Measurements from ENCODE around the gene PNMT. TPM values are rescaled to one million over a fixed set of nuclear protein-coding genes. Genes with fewer than 3 reads are reported as not detected.

PNMT gene
- total and polyA plus RNA-seq, 2 of the 4 experiments (the other 2 are of a cell fraction) = not detected

GRCh38 chr17:39702901-39703893 is 34.9 kb downstream of the PNMT start (continued):
- no peak for TF ChIP-seq BHLHE40 (IDR thresholded peaks at IDR 0.05; ENCODE audit: low read depth, low read length)
- TF ChIP-seq RAD21 (IDR thresholded peaks at IDR 0.05; ENCODE audit: low read length) = no peak
- TF ChIP-seq NFE2L2 (IDR thresholded peaks at IDR 0.05; ENCODE audit: low read depth, low read length) = no peak

- H3K4me2 ChIP-seq (ENCODE audit: low read depth, low read length) = no peak overlapping the region
- intact Hi-C loops (cut with micrococcal nuclease) = no loop called here
- no peak overlapping the region for H3K18ac ChIP-seq (ENCODE audit: low read depth, low read length)
- ATAC-seq (ENCODE audit: low read depth) = no peak
- peaks cover 20% of the 10 kb centered on the region for H3K9me1 ChIP-seq (ENCODE audit: insufficient read depth, low read length)
- H2BK5ac ChIP-seq (ENCODE audit: low read depth, low read length, poor library complexity, severe bottlenecking) = no peak overlapping the region
- H3K27me3 ChIP-seq (ENCODE audit: control insufficient read depth, insufficient read depth, low read length) = no peaks in the 10 kb centered on the region
- peaks cover 55% of the 10 kb centered on the region for H4K20me1 ChIP-seq (ENCODE audit: insufficient read depth, low read length)
- H2AK9ac ChIP-seq (replicated peaks; ENCODE audit: low read depth, low read length, poor library complexity) = no peak overlapping the region
- no TSS peak for BruUV-seq (replicated peaks)
- in situ Hi-C loops (cut with MboI; ENCODE audit: low sequenced_read_pairs) = no loop called here
- no peak overlapping the region for H3K4me3 ChIP-seq (ENCODE audit: insufficient read depth, low read depth, low read length)
- no peak overlapping the region for H3K56ac ChIP-seq (ENCODE audit: extremely low read depth, insufficient read depth, low read length)
- no peak overlapping the region for H2AFZ ChIP-seq (replicated peaks; ENCODE audit: low read length, poor library complexity)
- no peak overlapping the region for H4K91ac ChIP-seq (ENCODE audit: insufficient read depth, low read depth, low read length)
- H2AK5ac ChIP-seq (ENCODE audit: low read depth, low read length) = no peak overlapping the region
- no peak overlapping the region for H3K9ac ChIP-seq (ENCODE audit: low read depth, low read length)
- CTCF ChIA-PET = interaction anchor here (0.5 kb wide), 1 partner anchor 98 kb away, joined by 3 read pairs; no protein-coding TSS in a partner anchor
- POLR2A ChIA-PET (ENCODE audit: unreplicated experiment) = no interaction called here
- H2BK15ac ChIP-seq (ENCODE audit: low read depth, low read length) = no peak overlapping the region
- H3K27ac ChIP-seq (ENCODE audit: insufficient read depth, low read length) = no peak overlapping the region
- no peak overlapping the region for H3K4ac ChIP-seq (ENCODE audit: low read depth, low read length)
- no peak overlapping the region for H2BK120ac ChIP-seq (ENCODE audit: low read depth, low read length)
- peaks cover 21% of the 10 kb centered on the region for H3K4me1 ChIP-seq (ENCODE audit: control insufficient read depth, insufficient read depth, low read length)
- H3K14ac ChIP-seq (replicated peaks; ENCODE audit: low read depth, low read length) = no peak overlapping the region
- dilution Hi-C loops (cut with HindIII; ENCODE audit: low sequenced_read_pairs, unreplicated experiment) = no loop called here
- TF ChIP-seq RAD21 (IDR thresholded peaks at IDR 0.05; ENCODE audit: low read length) = no peak
- TF ChIP-seq FOS (IDR thresholded peaks at IDR 0.05; ENCODE audit: low read depth, low read length) = no peak
- TF ChIP-seq MXI1 (IDR thresholded peaks at IDR 0.05; ENCODE audit: borderline replicate concordance, low read depth, low read length) = no peak
- no peak for TF ChIP-seq MAZ (IDR thresholded peaks at IDR 0.05; ENCODE audit: borderline replicate concordance, low read depth, low read length)
- no peak for TF ChIP-seq BHLHE40 (IDR thresholded peaks at IDR 0.05; ENCODE audit: low read depth, low read length)
- TF ChIP-seq MAFK (IDR thresholded peaks at IDR 0.05; ENCODE audit: low read depth, low read length) = no peak
- TF ChIP-seq CEBPB (IDR thresholded peaks at IDR 0.05; ENCODE audit: low read depth, low read length) = no peak
- no peak for TF ChIP-seq NFE2L2 (IDR thresholded peaks at IDR 0.05; ENCODE audit: low read depth, low read length)
- TF ChIP-seq, protein P1, sequence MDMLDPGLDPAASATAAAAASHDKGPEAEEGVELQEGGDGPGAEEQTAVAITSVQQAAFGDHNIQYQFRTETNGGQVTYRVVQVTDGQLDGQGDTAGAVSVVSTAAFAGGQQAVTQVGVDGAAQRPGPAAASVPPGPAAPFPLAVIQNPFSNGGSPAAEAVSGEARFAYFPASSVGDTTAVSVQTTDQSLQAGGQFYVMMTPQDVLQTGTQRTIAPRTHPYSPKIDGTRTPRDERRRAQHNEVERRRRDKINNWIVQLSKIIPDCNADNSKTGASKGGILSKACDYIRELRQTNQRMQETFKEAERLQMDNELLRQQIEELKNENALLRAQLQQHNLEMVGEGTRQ (IDR thresholded peaks at IDR 0.05; ENCODE audit: low read depth, low read length) = no peak
- TF ChIP-seq ELK1 (IDR thresholded peaks at IDR 0.05; ENCODE audit: borderline replicate concordance, low read depth, low read length) = no peak
- TF ChIP-seq SMC3 (IDR thresholded peaks at IDR 0.05; ENCODE audit: low read depth, low read length) = no peak
- TF ChIP-seq RCOR1 (IDR thresholded peaks at IDR 0.05; ENCODE audit: insufficient replicate concordance, low read length) = no peak
- no peak overlapping the region for H3K23ac ChIP-seq (ENCODE audit: low read depth, low read length)
- peaks cover 18% of the 10 kb centered on the region for H3K36me3 ChIP-seq (ENCODE audit: control insufficient read depth, insufficient read depth, low read length)
- H3K79me1 ChIP-seq (ENCODE audit: low read depth in 1 of 2, low read length in 2 of 2) = peaks cover 0 to 74% of the 10 kb centered on the region in 2 experiments; a peak in 3 of 4 replicates
- H4K5ac ChIP-seq (ENCODE audit: low read depth, low read length) = no peak overlapping the region
- H3K9me3 ChIP-seq (ENCODE audit: control insufficient read depth, insufficient read depth, low read length) = no peaks in the 10 kb centered on the region
- no peak for DNase-seq
- no peak overlapping the region for H4K8ac ChIP-seq (ENCODE audit: low read depth in 2 of 2, low read length in 2 of 2)
- 93% methylated on average over 2 of the region's 5 CpGs; no CpG with 5 or more reads in 1 of the 2 experiments for WGBS, 2 experiments (ENCODE audit: extremely low coverage in 2 of 2, insufficient read length in 1 of 2)
- H2BK20ac ChIP-seq (ENCODE audit: low read depth, low read length) = no peak overlapping the region
These were observed 35.7 kb downstream of the PNMT start for GRCh38 chr17:39703913-39704312.

Data from IMR-90 (cell line).